HG02973 (cell line): Measurements from ENCODE around the gene DNAH9.

ENCODE experiments used
- ATAC-seq: cut with Tn5 transposase; IDR thresholded peaks from one replicate; pipeline ENCODE4 v1.9.1; 2021; ENCODE audit warnings: moderate library complexity; ENCODE audit not compliant: unreplicated experiment

The DNAH9 gene

DNA sequence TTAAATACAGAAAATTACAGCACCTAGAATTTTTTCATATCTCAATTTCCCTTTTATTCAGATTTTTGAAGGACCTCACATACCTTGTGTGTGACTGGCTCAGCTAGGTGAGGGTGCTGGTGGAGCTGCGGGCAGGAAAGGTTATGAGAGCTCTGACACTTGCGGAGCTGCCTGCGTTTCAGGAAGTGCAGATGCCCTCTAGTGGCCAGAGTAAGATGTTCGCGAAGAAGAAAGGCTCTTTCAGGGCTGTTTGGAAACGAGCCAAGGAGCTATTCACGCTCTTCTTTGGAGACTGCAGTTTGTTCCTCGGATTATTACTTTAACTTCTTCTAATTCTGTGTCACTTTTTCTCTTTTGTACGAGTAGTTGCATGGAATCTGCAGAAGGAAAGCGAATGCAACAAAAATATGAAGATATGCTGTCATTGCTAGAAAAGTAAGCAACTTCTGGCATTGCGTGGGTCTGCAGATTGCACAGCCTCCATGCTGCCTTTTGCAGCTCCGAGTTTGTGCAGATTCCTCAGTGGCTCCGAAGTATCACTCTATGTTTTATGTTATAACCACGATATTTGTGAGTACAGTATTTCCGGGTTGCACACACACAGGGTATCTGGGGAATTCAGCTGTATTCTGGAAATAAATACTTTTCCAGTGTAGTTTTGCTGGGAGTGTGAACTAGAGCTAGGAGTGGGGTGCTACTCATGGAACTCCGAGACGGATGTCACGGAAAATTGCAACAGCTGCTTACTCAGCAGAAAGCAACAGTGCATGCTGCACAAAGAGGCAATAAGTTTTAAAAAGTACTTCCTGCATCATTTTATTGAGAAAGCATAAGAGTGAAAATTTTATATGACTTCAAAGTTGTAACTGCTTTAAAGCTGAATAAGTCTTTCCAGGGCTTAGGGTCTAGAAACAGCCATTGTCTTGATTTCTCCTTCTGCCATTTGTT, 46.3 kb downstream of the DNAH9 start:
- no peak for ATAC-seq

DNA sequence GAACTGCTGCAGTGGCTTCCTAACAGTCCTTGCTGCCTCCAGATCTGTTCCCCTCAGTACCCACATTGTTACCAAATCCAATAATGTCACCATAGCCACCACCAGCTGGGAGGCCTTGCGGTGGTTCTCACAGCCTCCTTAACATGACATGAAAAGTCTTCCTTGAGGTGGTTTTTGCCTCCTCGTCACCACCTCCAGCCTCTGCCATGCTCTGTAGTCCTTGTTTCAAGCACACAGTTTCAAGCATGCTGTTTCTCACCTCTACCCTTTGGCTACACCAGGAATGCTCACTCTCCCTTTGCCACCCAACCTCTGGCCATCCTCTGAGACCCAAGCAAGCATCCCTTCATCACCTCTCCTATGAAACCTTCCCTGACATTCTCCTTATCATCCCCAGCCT, 47.2 kb downstream of the DNAH9 start:
- no peak for ATAC-seq

DNA sequence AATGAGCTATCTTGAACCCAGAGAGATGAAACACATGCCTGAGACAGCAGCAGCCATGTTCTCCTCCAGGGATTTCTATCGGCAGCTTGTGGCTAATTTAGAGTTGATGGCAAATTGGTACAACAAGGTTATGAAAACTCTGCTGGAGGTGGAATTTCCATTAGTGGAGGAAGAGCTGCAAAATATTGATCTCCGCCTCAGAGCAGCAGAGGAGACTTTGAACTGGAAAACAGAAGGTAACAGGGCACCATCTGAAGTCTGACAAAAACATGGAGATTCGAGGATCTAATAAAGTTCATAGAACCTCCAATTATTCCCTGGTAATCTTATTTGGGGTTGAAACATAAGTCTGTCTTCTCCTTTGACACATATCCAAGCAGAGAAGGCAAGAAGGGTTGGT, 52.8 kb downstream of the DNAH9 start:
- no peak for ATAC-seq

DNA sequence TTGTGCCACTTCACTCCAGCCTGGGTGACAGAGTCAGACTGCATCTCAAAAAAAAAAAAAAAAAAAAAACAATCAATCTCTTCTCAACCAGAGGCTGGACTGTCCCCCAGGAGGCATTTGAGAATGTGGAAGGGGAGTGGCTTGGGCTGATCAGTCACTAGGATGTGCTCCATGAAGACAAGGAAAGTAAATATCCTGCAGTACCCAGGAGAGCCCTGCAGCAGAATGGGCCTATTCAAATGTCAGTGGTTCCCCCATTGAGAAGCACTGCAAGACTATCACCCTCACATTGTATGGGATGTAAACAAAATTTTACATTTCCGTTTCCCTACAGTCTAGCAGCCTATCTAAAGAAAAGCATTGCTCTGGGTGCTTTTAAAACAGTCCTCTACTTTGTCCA, 70.3 kb downstream of the DNAH9 start:
- ATAC-seq, result no peak

DNA sequence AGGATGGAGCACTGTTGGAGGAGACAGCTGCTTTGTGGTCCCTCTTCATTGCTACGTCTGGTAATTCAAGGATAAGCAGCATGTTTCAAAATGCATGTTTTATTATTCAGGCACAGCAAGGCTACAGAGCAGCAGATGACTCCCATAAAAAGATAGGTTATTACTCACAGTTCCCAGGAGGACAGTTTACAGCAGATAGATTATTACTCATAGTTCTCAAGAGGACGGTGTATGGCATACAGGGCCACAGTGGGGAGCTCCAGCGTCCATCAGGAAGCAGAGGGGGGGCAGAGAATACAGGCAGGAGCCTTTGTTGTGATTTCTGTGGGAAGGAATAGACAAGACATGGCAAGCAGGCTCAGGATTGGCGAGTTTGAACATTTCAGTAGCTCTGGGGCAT, 72.9 kb downstream of the DNAH9 start:
- no peak for ATAC-seq

DNA sequence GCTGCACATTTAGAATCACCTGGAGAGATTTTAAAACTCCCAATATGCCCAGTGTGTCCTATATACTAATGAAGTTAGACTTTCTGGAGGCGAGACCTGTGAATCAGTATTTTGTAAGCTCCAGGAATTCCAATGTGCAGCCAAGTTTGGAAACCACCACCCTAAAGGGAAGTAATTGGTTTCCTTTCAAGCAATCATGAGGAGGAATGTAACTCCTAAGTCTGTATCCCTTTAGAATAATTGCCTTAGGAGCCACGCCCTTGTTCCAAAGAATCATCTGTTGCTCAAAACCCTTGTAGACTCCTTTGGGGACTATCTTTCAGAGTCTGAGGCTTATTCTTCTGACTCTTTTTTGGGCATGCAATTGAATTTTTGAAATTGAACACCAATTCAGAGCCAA, 84.4 kb downstream of the DNAH9 start:
- ATAC-seq, result no peak

DNA sequence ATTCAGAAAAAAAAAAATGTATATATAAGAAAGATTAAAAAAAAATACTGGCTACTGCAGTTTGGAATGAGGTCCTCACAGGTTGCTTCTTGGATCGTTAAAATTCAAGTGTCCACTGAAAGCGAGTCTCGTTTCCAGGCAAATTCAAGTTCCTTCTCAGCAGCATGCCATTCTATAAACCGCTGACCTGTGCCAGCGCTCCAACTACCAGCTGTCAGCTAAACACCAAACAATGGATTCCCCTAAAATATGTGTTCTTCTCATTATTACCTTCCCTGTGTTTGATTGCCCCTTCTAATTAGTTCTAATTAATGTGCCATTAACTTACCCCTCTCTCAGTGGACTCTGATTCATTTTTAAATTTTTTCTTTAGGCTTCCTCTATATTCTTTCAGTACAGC, 92.4 kb downstream of the DNAH9 start:
- no peak for ATAC-seq

DNA sequence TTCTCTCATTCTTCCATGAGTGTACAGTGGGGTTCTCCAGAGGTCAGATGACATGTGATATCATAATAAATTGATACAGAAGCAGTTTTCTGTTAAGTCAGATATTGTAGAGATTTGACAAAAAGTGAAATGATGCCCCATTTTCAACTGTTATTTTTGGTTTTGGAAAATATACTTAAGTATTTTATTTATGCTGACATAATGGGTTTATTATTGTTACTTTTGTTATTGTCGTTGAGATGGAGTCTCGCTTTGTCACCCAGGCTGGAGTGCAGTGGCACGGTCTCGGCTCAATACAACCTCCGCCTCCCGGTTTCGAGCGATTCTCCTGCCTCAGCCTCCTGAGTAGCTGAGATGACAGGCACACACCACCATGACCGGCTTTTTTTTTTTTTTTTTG, 94.4 kb downstream of the DNAH9 start:
- ATAC-seq, result no peak

DNA sequence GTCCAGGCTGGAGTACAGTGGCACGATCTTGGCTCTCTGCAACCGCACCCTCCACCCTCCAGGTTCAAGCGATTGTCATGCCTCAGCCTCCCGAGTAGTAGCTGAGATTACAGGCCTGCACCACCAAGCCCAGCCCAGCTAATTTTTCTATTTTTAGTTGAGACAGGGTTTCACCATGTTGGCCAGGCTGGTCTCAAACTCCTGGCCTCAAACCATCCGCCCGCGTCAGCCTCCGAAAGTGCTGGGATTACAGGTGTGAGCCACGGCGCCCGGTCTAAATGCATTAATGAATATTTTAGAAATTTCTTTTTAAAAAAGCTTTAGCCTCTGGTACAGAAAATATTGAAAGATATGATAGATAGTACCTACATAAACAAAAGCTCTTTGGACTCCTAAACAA, 95.0 kb downstream of the DNAH9 start:
- ATAC-seq, result no peak

DNA sequence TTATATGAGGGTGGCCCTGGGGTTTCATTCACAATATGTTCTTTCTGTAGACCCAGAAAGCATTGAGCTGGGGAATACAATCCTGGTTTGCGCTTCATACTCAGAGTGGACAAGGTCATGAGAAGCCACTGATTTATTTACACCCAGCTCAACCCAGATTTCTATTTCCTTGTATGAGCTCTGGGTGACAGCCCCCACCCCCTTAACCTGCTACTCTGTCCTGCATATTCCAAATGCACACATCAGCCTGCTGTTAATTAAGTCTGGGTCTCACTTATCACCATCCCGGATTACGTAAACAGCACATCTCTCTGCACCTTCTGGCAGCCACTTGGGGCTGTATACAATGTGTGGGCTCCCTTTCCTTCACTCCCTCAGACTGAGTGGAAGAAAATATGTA, 102.4 kb downstream of the DNAH9 start:
- ATAC-seq, result no peak

DNA sequence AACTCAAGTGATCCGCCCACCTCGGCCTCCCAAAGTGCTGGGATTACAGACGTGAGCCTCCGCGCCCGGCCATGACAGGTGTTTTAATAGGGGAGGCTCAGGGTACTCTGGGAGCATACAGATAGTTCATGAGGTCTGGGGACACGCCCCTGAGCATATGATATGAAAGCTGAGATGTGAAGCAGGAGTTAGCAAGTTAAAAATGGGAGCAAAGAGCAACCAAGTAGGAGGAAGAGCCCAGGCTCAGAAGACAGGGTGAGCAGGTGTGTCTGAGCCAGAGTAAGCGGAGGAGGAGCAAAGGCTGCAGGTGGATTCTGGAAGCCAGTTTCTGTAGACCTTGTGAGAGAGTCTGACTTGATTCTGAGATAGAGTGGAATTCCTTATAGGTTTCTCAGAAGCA, 103.6 kb downstream of the DNAH9 start:
- ATAC-seq, result no peak

DNA sequence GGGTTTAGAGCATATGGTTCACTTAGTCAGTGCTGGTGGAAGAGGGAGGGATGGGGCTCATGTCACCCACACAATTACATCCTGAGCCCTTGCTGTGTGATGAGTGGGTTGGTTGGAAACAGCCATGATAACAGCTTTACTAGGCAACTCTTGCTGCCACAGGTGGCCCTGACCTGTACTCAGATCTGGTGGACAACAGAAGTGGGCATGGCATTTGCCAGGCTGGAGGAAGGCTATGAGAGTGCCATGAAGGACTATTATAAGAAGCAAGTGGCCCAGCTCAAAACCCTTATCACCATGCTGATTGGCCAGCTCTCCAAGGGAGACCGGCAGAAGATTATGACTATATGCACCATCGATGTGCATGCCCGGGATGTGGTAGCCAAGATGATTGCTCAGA, 105.8 kb downstream of the DNAH9 start:
- no peak for ATAC-seq

DNA sequence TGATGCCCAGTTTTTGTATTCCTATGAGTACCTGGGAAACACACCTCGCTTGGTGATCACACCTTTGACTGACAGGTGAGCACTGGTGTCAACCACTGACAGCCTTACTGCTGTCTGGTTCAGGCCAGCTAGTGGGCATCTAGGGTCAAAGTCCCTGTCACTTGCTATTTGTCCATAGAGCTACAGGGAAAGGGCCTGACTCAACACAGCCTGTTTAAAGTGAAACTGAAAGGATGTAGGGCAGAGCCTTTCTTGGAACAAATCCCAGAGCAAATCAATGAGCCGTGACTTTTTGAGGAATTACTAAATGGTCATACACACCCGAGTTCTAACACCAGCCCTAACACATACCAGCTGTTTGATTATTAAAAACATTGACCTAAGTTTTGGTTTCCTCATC, 106.8 kb downstream of the DNAH9 start:
- no peak for ATAC-seq

DNA sequence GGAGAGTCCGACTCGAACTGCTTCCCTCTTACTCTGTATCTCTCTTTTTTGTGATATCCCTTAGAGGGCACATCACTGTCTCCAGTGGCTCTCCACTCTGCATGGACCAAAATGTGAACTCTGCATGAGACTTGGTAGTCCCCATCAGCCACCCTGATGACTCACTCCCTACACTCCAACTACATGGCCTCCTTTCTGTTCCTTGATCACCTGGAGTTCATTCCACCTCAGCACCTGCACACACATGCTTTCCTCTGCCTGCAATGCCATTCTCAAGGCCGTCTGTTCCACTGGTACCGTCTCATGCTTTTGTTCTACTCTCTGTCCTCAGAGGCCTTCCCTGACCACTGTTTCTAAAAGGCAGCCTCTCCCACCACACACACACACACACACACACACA, 109.3 kb downstream of the DNAH9 start:
- ATAC-seq, result no peak

DNA sequence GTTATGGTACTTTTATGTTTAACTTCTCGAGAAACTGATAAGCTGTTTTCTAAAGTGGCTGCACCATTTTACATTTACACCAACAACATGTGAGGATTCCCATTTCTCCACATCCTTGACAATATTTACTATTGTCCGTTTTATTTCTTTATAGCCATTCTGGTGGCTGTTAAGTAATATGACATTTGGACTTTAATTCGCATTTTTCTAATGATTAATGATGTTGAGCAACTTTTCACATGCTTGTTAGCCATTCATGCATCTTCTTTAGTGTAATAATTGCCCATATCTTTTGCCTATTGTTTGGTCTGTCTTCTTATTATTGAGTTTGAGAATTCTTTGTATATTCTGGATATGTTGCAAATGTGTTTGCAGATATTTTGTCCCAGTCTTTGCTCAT, 114.2 kb downstream of the DNAH9 start:
- no peak for ATAC-seq

DNA sequence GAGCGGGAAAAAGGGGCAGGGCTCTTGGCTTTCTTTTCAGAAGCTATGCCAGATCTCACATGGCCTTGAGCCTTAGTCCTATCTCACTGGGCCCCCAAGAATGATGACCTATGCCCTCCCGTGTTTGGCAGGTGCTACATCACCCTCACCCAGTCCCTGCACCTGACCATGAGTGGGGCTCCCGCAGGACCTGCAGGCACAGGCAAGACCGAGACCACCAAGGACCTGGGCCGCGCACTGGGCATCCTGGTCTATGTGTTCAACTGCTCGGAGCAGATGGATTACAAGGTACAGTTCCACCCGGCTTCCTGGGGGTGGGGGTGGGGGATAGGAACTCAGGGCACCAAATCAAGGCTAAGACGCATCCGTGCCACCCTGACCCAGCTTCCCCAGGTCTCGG, 120.9 kb downstream of the DNAH9 start:
- no peak for ATAC-seq

DNA sequence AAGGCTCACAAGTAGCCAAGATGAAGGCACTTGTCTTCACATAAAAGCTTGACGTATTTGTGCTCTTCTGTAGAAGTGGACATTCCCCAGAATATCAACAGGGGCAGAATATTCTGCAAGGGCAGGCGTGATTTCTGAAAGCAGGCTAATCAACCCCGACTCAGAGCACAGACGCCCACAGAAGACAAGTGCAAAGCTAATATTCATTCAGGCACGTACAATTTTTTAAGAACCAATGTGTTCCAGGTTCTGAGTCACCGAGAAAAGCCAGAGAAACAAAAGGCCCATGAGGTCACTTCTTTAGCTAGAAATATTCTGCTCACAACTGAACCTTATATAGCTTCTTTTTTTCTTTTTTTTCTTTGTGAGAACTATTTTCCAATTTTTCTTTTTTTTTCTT, 121.6 kb downstream of the DNAH9 start:
- ATAC-seq, result no peak

DNA sequence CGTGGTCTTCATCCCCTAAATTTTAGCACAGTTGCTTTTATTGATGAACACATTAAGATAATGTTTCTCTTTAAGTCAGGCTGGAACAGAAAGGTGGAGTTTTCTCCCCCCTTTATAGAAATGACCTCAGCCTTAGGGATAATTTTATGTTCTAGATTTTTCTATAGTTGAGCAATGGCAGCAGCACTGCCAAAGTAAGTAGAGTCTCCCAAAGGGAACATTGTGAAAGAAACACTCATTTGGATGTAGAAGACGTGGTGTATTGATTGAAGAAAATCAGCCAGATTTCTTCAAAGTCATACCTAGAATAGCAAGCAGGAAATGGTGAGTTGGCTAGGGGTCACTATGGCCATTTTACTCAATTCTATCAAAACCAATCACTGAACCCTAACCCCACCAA, 122.5 kb downstream of the DNAH9 start:
- no peak for ATAC-seq

DNA sequence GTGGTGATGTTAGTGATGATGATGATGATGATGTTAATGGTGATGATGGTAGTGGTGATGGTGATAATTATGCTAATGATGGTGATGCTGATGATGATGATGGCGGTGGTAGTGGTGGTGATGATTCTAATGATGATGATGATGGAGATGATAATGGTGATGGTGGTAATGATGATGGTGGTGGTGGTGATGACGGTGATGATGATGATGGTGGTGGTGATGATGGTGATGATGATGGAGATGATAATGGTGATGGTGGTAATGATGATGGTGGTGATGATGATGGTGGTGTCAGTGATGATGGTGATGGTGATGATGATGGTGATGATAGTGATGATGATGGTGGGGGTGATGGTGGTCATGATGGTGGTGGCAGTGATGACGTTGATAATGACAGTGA, 132.5 kb downstream of the DNAH9 start:
- ATAC-seq, result no peak

DNA sequence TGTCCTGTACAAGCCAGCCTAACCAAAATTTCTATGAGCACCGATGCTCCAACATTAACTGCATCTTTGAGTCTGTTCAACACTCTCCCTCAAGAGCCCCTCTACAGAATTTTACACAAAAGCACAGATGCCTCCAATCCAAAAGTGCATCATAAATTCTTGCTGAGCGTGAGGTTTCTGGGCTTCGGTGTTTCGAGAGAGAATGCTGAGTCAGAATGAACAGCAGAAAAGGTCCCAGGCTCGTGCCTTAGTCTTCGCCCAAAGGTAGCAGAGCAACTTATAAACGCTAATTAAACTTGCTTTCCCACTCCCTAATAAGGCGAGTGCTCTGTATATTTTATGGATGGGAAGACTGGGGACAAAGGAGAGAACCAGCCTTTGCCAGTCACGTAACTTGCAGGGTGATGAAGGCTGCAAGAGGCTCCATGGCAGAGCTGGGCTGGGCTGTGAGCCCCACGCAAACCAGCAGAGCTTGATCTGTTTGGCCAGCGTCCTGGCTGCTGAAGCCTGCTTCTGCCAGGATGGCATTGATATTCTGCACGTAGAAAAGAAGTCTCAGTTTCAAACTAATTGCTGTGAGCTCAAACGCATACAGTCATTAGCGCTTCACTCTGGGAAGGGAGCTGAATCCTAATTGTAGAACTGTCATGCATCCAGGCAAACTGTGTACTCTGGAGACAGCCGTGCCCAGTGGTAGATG, 138.5 kb downstream of the DNAH9 start:
- no peak for ATAC-seq

DNA sequence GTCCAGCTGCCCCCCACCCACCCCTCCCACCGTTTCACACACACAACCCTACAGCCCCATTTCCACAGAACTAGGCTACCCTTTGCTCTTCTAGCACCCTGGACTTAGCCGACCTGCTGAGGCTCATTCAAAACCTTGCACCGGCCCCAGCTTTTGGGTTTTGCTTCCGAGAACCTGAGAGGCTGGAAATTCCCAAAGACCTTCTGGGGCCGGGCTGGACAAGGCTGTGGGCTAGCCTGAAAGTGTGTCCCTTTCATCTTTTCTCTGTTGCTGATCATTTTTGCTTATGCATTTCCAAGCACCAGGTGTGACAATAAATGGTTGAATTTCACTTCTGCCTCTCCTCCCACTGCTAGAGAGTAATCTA, 139.0 kb downstream of the DNAH9 start:
- no peak for ATAC-seq

DNA sequence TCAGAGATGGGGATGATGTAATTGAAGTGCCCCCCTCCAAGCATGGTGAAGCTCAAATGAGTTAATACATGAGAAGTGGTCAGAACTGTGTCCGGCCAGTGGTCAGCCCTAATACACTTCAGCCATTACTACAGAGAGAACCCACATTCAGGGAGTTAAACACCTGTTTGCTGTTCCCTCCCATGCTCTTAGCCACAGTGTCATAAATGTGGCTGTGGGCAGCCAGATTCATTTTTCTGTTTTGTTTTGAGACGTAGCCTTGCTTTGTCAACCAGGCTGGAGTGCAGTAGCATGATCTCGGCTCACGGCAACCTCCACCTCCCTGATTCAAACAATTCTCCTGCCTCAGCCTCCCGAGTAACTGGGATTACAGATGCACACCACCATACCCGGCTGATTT, 139.9 kb downstream of the DNAH9 start:
- ATAC-seq, result no peak

DNA sequence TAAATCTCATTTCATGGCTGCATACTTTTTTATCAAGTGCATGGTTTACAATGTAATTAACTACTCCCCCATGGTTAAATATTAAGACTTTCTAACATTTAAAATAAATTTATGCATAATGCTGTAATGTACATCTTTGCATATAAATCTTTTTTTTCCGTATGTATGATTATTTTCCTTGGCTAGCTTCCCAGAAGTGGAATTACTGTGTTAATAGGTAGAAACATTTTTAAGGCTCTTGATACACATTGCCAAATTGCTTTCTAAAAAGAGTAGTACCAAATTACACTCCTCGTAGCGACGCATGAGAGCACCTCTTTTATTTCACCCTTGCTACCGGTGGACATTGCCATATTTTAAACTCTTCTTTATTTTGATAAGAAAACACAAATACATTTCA, 141.1 kb downstream of the DNAH9 start:
- no peak for ATAC-seq
